ENCODE results near the gene JARID2.

JARID2 gene

DNA sequence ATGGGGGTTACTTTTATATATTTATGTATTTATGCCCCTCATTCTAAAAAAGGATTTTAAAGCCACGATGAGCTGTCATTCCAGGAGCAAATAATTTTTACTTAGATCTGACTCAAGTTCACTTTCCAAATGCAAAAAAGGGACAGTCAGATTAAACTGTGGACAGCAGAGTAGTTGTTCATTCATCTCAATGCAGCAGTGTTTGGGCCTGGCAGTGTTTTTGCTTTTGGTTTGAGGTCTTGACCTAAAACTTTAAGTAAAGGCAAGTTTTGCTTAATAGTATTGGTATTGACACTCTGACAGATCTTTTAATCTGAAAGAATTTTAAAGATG is 13.9 kb downstream of the JARID2 start:
- Histone ChIP-seq H3K36me3 (ENCODE audit: control insufficient read depth, insufficient read depth, low read length) (no peaks in the 10 kb centered on the region), H3K27ac (no peak overlapping the region), H3K4me2 (ENCODE audit: low read length) (no peak overlapping the region), H3K9me3 (ENCODE audit: control insufficient read depth, low read length) (no peaks in the 10 kb centered on the region), H3K4me1 (peaks cover 32% of the 10 kb centered on the region), H3K9ac (no peak overlapping the region), H3K27me3 (ENCODE audit: control insufficient read depth, insufficient read depth, low read length) (no peaks in the 10 kb centered on the region), H3K4me3 (ENCODE audit: low read depth, low read length) (no peak overlapping the region), H3K79me2 (peaks cover 50% of the 10 kb centered on the region), H2AFZ (no peak overlapping the region)
- no peak for TF ChIP-seq CTCF (IDR thresholded peaks at IDR 0.05)

GRCh38 chr6:15260099-15260821 is 14.4 kb downstream of the JARID2 start:
- Histone ChIP-seq H3K27ac (no peak overlapping the region), H3K4me3 (ENCODE audit: low read depth, low read length) (no peak overlapping the region), H3K9me3 (ENCODE audit: control insufficient read depth, low read length) (no peaks in the 10 kb centered on the region), H3K36me3 (ENCODE audit: control insufficient read depth, insufficient read depth, low read length) (no peaks in the 10 kb centered on the region), H3K79me2 (peaks cover 47% of the 10 kb centered on the region), H3K27me3 (ENCODE audit: control insufficient read depth, insufficient read depth, low read length) (no peaks in the 10 kb centered on the region), H3K9ac (no peak overlapping the region), H3K4me2 (ENCODE audit: low read length) (no peak overlapping the region), H3K4me1 (peaks cover 37% of the 10 kb centered on the region), H2AFZ (no peak overlapping the region)
- TF ChIP-seq CTCF (IDR thresholded peaks at IDR 0.05), result no peak

- Histone ChIP-seq H3K27me3 (ENCODE audit: control insufficient read depth, insufficient read depth, low read length) (no peaks in the 10 kb centered on the region), H3K27ac (no peak overlapping the region), H3K9me3 (ENCODE audit: control insufficient read depth, low read length) (no peaks in the 10 kb centered on the region), H3K4me3 (ENCODE audit: low read depth, low read length) (no peak overlapping the region), H3K36me3 (ENCODE audit: control insufficient read depth, insufficient read depth, low read length) (no peaks in the 10 kb centered on the region), H3K4me2 (ENCODE audit: low read length) (no peak overlapping the region), H3K4me1 (peaks cover 39% of the 10 kb centered on the region), H2AFZ (no peak overlapping the region), H3K79me2 (peaks cover 45% of the 10 kb centered on the region), H3K9ac (no peak overlapping the region)
- no peak for TF ChIP-seq CTCF (IDR thresholded peaks at IDR 0.05)
These were observed 18.0 kb downstream of the JARID2 start for GRCh38 chr6:15263780-15264374.

DNA sequence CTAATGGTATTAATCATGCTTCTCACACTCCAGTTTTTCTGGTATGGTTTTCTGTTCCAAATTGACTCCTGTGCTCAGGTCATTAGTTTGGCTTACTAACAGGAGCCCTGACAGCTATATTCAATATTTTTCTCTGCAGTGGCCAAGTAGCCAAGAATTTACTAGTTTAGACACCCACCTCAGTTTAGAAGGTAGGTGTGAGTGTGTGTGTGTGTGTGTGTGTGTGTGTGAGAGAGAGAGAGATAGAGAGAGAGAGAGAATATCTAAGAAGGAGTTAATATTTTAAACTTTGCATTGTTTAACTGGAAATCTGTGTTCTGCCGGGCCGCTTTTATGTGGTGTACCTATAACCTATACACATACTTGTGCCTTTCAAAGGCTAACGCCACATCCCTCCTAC is 18.5 kb downstream of the JARID2 start:
- Histone ChIP-seq H3K79me2 (peaks cover 47% of the 10 kb centered on the region), H3K27me3 (ENCODE audit: control insufficient read depth, insufficient read depth, low read length) (no peaks in the 10 kb centered on the region), H2AFZ (no peak overlapping the region), H3K4me3 (ENCODE audit: low read depth, low read length) (no peak overlapping the region), H3K9ac (no peak overlapping the region), H3K36me3 (ENCODE audit: control insufficient read depth, insufficient read depth, low read length) (no peaks in the 10 kb centered on the region), H3K27ac (no peak overlapping the region), H3K9me3 (ENCODE audit: control insufficient read depth, low read length) (no peaks in the 10 kb centered on the region), H3K4me1 (peaks cover 35% of the 10 kb centered on the region), H3K4me2 (ENCODE audit: low read length) (no peak overlapping the region)
- TF ChIP-seq CTCF (IDR thresholded peaks at IDR 0.05), result no peak

Measured in parathyroid adenoma (tissue), 2 donors.